ENCODE measurements around the gene FAM187B. TPM values are rescaled to one million over a fixed set of nuclear protein-coding genes. Genes with fewer than 3 reads are reported as not detected.

The FAM187B gene
- total and polyA plus RNA-seq, 2 of the 4 experiments (the other 2 are of a cell fraction), result not detected

- intact Hi-C loops (cut with micrococcal nuclease), result no loop called here
Measured at GRCh38 chr19:35205733-35206323, 22.7 kb downstream of the FAM187B start.

More at GRCh38 chr19:35205733-35206323, 22.7 kb downstream of the FAM187B start:
- Histone ChIP-seq H4K8ac (ENCODE audit: low read depth in 2 of 2, low read length in 2 of 2) (no peak overlapping the region), H3K79me1 (ENCODE audit: low read depth in 1 of 2, low read length in 2 of 2) (no peaks in the 10 kb centered on the region), H3K4me2 (ENCODE audit: low read depth, low read length) (no peak overlapping the region), H3K4ac (ENCODE audit: low read depth, low read length) (no peak overlapping the region), H2BK20ac (ENCODE audit: low read depth, low read length) (no peak overlapping the region), H4K20me1 (ENCODE audit: insufficient read depth, low read length) (no peaks in the 10 kb centered on the region), H2BK5ac (ENCODE audit: low read depth, low read length, poor library complexity, severe bottlenecking) (no peak overlapping the region), H3K27me3 (ENCODE audit: control insufficient read depth, insufficient read depth, low read length) (peaks cover 7% of the 10 kb centered on the region), H2BK120ac (ENCODE audit: low read depth, low read length) (no peak overlapping the region), H2AK9ac (replicated peaks; ENCODE audit: low read depth, low read length, poor library complexity) (no peak overlapping the region), H3K18ac (ENCODE audit: low read depth, low read length) (no peak overlapping the region), H2AK5ac (ENCODE audit: low read depth, low read length) (no peak overlapping the region), H3K23ac (ENCODE audit: low read depth, low read length) (no peak overlapping the region), H2AFZ (replicated peaks; ENCODE audit: low read length, poor library complexity) (no peak overlapping the region), H3K4me3 (ENCODE audit: insufficient read depth, low read depth, low read length) (no peak overlapping the region), H3K56ac (ENCODE audit: extremely low read depth, insufficient read depth, low read length) (no peak overlapping the region), H4K91ac (ENCODE audit: insufficient read depth, low read depth, low read length) (no peak overlapping the region), H3K9me1 (ENCODE audit: insufficient read depth, low read length) (no peaks in the 10 kb centered on the region), H3K36me3 (ENCODE audit: control insufficient read depth, insufficient read depth, low read length) (no peaks in the 10 kb centered on the region), H3K27ac (ENCODE audit: insufficient read depth, low read length) (no peak overlapping the region), H4K5ac (ENCODE audit: low read depth, low read length) (no peak overlapping the region), H3K9me3 (ENCODE audit: control insufficient read depth, insufficient read depth, low read length) (no peaks in the 10 kb centered on the region), H2BK15ac (ENCODE audit: low read depth, low read length) (no peak overlapping the region), H3K4me1 (ENCODE audit: control insufficient read depth, insufficient read depth, low read length) (no peaks in the 10 kb centered on the region), H3K9ac (ENCODE audit: low read depth, low read length) (no peak overlapping the region), H3K14ac (replicated peaks; ENCODE audit: low read depth, low read length) (no peak overlapping the region)
- POLR2A ChIA-PET (ENCODE audit: unreplicated experiment), result no interaction called here
- in situ Hi-C loops (cut with MboI; ENCODE audit: low sequenced_read_pairs) (no loop called here), dilution Hi-C loops (cut with HindIII; ENCODE audit: low sequenced_read_pairs, unreplicated experiment) (no loop called here)
- no TSS peak for BruUV-seq (replicated peaks)
- no peak for DNase-seq
- WGBS, 2 experiments (ENCODE audit: extremely low coverage in 2 of 2, insufficient read length in 1 of 2), result 57% methylated on average over 1 of the region's 6 CpGs; no CpG with 5 or more reads in 1 of the 2 experiments
- no peak for TF ChIP-seq SMC3 (IDR thresholded peaks at IDR 0.05; ENCODE audit: low read depth, low read length)
- no peak for TF ChIP-seq RFX5 (IDR thresholded peaks at IDR 0.05; ENCODE audit: low read depth, low read length)
- TF ChIP-seq MAFK (IDR thresholded peaks at IDR 0.05; ENCODE audit: low read depth, low read length), result no peak
- no peak for TF ChIP-seq MXI1 (IDR thresholded peaks at IDR 0.05; ENCODE audit: borderline replicate concordance, low read depth, low read length)
- TF ChIP-seq CHD1 (IDR thresholded peaks at IDR 0.05; ENCODE audit: low read depth, low read length), result no peak
- no peak for TF ChIP-seq POLR2A (IDR thresholded peaks at IDR 0.05; ENCODE audit: low read depth, low read length)
- no peak for TF ChIP-seq BHLHE40 (IDR thresholded peaks at IDR 0.05; ENCODE audit: low read depth, low read length)
- no peak for TF ChIP-seq FOS (IDR thresholded peaks at IDR 0.05; ENCODE audit: low read depth, low read length)
- ATAC-seq (ENCODE audit: low read depth), result no peak
- CTCF ChIA-PET, result no interaction called here
